HCT116 (cell line): ENCODE results near the gene ACER3. TPM values are rescaled to one million over a fixed set of nuclear protein-coding genes. Genes with fewer than 3 reads are reported as not detected.

Source experiments
- ATAC-seq: fragments of 200-7000 bp; cut with Tn5 transposase; 2 replicates; pipeline ENCODE4 v1.9.1; 2020; ENCODE audit warnings: mild to moderate bottlenecking, moderate library complexity
- BruUV-seq: library from RNA; stranded (reverse); fragments of 400-500 nt; replicated peaks from 2 replicates; lab custom pipeline; 2021; lab: Mats Ljungman, UMichigan
- CTCF ChIA-PET: fragments of 300-600 bp; sonication (Branson Sonifier 250); formaldehyde crosslinking; loops from one replicate; lab custom pipeline; 2021; ENCODE audit warnings: antibody characterized with exemption; lab: Charles Lee
- POLR2A ChIA-PET: fragments of 300-600, 350-600 bp; sonication (Branson Sonifier 250); formaldehyde crosslinking; loops from one replicate; lab custom pipeline; 2021; ENCODE audit warnings: antibody characterized with exemption; lab: Charles Lee
- RAD21 ChIA-PET, 2 experiments: fragments of 300-600 bp; sonication (Branson Sonifier 250); formaldehyde crosslinking; loops; one replicate each; lab custom pipeline; 2023; ENCODE audit warnings: low total read pairs in 2 of 2; ENCODE audit not compliant: uncharacterized antibody in 2 of 2, unreplicated experiment in 2 of 2, low non-redundant PET in 1 of 2; lab: Charles Lee
- DNase-seq: peaks from one replicate; pipeline ENCODE4 v3.0.0-alpha.2; 2010; ENCODE audit warnings: low read depth, low spot score
- H2AFZ ChIP-seq: fragments of 200-600 bp; shearing (Covaris generic), sonication (generic); 2 replicates; pipeline ENCODE4 v1.6.1; 2017; ENCODE audit warnings: low read depth, mixed run types, mixed read lengths, antibody characterized with exemption, low read length; ENCODE audit not compliant: poor library complexity, severe bottlenecking
- H3K27ac ChIP-seq: 2 replicates; pipeline ENCODE4 v1.5.1; 2012; ENCODE audit warnings: low read depth, low read length
- H3K27me3 ChIP-seq: fragments of 200-600 bp; sonication (generic); 2 replicates; pipeline ENCODE4 v1.6.1; 2016; ENCODE audit warnings: mixed run types, low read length, mixed read lengths; ENCODE audit not compliant: insufficient read depth
- H3K36me3 ChIP-seq, 2 experiments: fragments of 200-500 bp in 1 of 2; fragments of 200-600 bp in 1 of 2; sonication (Bioruptor generic) in 1 of 2; sonication (generic) in 1 of 2; 2 replicates each; pipeline versions ENCODE4 v1.5.1 to v1.6.1; 2014 to 2016; ENCODE audit warnings: low read length in 2 of 2, inconsistent platforms in 1 of 2, mixed read lengths in 1 of 2, mixed run types in 1 of 2; ENCODE audit not compliant: insufficient read depth in 2 of 2, control insufficient read depth in 1 of 2
- H3K4me1 ChIP-seq, 2 experiments: fragments of 200-600 bp in 1 of 2; sonication (generic) in 1 of 2; 2 replicates each; pipeline versions ENCODE4 v1.5.1 to v1.6.1; 2012 to 2017; ENCODE audit warnings: low read length in 2 of 2, inconsistent platforms in 1 of 2, mild to moderate bottlenecking in 1 of 2, mixed read lengths in 1 of 2, mixed run types in 1 of 2, moderate library complexity in 1 of 2; ENCODE audit not compliant: insufficient read depth in 2 of 2, control insufficient read depth in 1 of 2
- H3K4me2 ChIP-seq: fragments of 200-600 bp; sonication (generic); 2 replicates; pipeline ENCODE4 v1.6.1; 2017; ENCODE audit warnings: mixed run types, low read length, mixed read lengths
- H3K4me3 ChIP-seq, 2 experiments: fragments of 200-600 bp in 1 of 2; sonication (generic) in 1 of 2; replicated peaks in 1 of 2; 2 replicates each; pipeline ENCODE4 v1.5.1; 2011 to 2016; ENCODE audit warnings: low read length in 2 of 2, control low read depth in 1 of 2, low read depth in 1 of 2, mild to moderate bottlenecking in 1 of 2, mixed read lengths in 1 of 2, mixed run types in 1 of 2
- H3K79me2 ChIP-seq: fragments of 200-600 bp; sonication (generic); 2 replicates; pipeline ENCODE4 v1.6.1; 2017; ENCODE audit warnings: mild to moderate bottlenecking, mixed run types, low read length, moderate library complexity, mixed read lengths; ENCODE audit not compliant: insufficient read depth
- H3K9ac ChIP-seq: fragments of 200-600 bp; sonication (generic); 2 replicates; pipeline ENCODE4 v1.6.1; 2016; ENCODE audit warnings: low read length, mixed read lengths
- H3K9me2 ChIP-seq: fragments of 200-600 bp; sonication (generic), shearing (Covaris generic); 2 replicates; pipeline ENCODE4 v1.6.1; 2017; ENCODE audit warnings: mixed run types, mild to moderate bottlenecking, moderate library complexity; ENCODE audit not compliant: insufficient read depth
- H3K9me3 ChIP-seq, 2 experiments: fragments of 200-500 bp in 1 of 2; fragments of 200-600 bp in 1 of 2; sonication (Bioruptor generic) in 1 of 2; sonication (generic) in 1 of 2; 2 replicates each; pipeline ENCODE4 v1.6.1; 2014 to 2017; ENCODE audit warnings: low read length in 2 of 2, mixed read lengths in 2 of 2, inconsistent platforms in 1 of 2, low read depth in 1 of 2, mild to moderate bottlenecking in 1 of 2, mixed run types in 1 of 2, moderate library complexity in 1 of 2; ENCODE audit not compliant: control insufficient read depth in 1 of 2, insufficient read depth in 1 of 2
- H4K20me1 ChIP-seq: fragments of 200-600 bp; sonication (generic), shearing (Covaris generic); 2 replicates; pipeline ENCODE4 v1.6.1; 2017; ENCODE audit warnings: mixed run types, mild to moderate bottlenecking, moderate library complexity; ENCODE audit not compliant: insufficient read depth
- CEBPB ChIP-seq: IDR thresholded peaks from 2 replicates; pipeline ENCODE4 v1.6.1; 2012; ENCODE audit warnings: low read depth
- EGR1 ChIP-seq: IDR thresholded peaks from 2 replicates; pipeline ENCODE4 v1.6.1; 2012; ENCODE audit warnings: low read depth
- ELF1 ChIP-seq: IDR thresholded peaks from 2 replicates; pipeline ENCODE4 v1.6.1; 2012; ENCODE audit warnings: low read depth, borderline replicate concordance
- JUND ChIP-seq: IDR thresholded peaks from 2 replicates; pipeline ENCODE4 v1.6.1; 2012
- POLR2AphosphoS5 ChIP-seq: IDR thresholded peaks from 2 replicates; pipeline ENCODE4 v1.6.1; 2011; ENCODE audit warnings: mild to moderate bottlenecking, low read depth, low read length, moderate library complexity
- RAD21 ChIP-seq: IDR thresholded peaks from 2 replicates; pipeline ENCODE4 v1.6.1; 2012; ENCODE audit warnings: low read depth, mild to moderate bottlenecking
- SIN3A ChIP-seq: IDR thresholded peaks from 2 replicates; pipeline ENCODE4 v1.6.1; 2012; ENCODE audit warnings: low read depth
- SP1 ChIP-seq: IDR thresholded peaks from 2 replicates; pipeline ENCODE4 v1.6.1; 2012; ENCODE audit warnings: low read depth
- SRF ChIP-seq: IDR thresholded peaks from 2 replicates; pipeline ENCODE4 v1.6.1; 2012; ENCODE audit warnings: low read depth
- TCF7L2 ChIP-seq: IDR thresholded peaks from 2 replicates; pipeline ENCODE4 v1.7.0; 2011; ENCODE audit warnings: borderline replicate concordance, inconsistent platforms; ENCODE audit not compliant: insufficient read depth, insufficient read length; ENCODE audit errors: extremely low read depth
- YY1 ChIP-seq: IDR thresholded peaks from 2 replicates; pipeline ENCODE4 v1.6.1; 2011; ENCODE audit warnings: low read length, low read depth, moderate library complexity, mild to moderate bottlenecking; ENCODE audit not compliant: insufficient replicate concordance; ENCODE audit errors: extremely low read depth
- ZNF274 ChIP-seq: fragments of 200-500 bp; sonication (Bioruptor generic); IDR thresholded peaks from 2 replicates; pipeline ENCODE4 v1.6.1; 2014; ENCODE audit warnings: mild to moderate bottlenecking, low read depth, low read length, inconsistent platforms
- intact Hi-C: fragments of 100-400 bp; cut with micrococcal nuclease; formaldehyde crosslinking; loops from 2 replicates; pipeline ENCODE4 v1.10.0; 2022
- total RNA-seq: library from RNA; stranded (reverse); gene quantifications from one replicate; pipeline ENCODE4 v1.2.1, GENCODE V29; 2021; ENCODE audit not compliant: unreplicated experiment
- TF ChIP-seq, protein P1 (sequence below): IDR thresholded peaks from 2 replicates; pipeline ENCODE4 v1.6.1; 2011; ENCODE audit warnings: mild to moderate bottlenecking, low read length, moderate library complexity; ENCODE audit not compliant: insufficient replicate concordance; ENCODE audit errors: extremely low read depth

ACER3 gene
- total RNA-seq, 1 experiment from 2014 or later = 19.1 TPM

DNA sequence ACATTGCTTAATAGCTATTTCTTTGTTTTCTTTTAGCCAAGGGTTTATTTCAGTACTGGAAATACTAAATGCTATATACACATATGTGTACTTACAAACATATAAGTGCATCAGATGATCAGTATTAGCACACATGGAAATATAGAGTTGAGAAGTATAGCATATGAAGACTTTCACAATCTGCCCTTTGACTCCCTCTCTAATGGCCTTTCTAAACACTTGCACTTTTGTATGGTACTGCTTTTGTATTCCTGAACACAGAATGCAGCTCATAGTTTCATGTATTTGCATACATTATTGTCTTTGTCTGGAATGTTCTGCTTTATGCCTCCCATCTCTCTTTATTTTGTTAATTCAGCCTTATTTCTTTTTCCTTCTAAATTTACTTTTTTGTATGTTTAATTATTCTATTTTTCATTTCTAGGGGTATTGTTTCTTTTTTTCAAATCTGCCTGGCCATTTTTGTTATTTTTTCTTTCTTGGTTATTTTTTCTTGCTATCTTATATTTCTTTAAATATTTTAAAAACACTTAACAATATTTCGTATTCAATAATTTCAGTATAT lies 28.8 kb downstream of the ACER3 start (continued):
- no peak for TF ChIP-seq CEBPB
- no peak for TF ChIP-seq JUND
- TF ChIP-seq RAD21 = no peak
- no peak for TF ChIP-seq SRF
- TF ChIP-seq ZNF274 = no peak
- no peak for TF ChIP-seq SIN3A
- no peak for TF ChIP-seq YY1
- no peak for TF ChIP-seq TCF7L2
- no peak for TF ChIP-seq ELF1

DNA sequence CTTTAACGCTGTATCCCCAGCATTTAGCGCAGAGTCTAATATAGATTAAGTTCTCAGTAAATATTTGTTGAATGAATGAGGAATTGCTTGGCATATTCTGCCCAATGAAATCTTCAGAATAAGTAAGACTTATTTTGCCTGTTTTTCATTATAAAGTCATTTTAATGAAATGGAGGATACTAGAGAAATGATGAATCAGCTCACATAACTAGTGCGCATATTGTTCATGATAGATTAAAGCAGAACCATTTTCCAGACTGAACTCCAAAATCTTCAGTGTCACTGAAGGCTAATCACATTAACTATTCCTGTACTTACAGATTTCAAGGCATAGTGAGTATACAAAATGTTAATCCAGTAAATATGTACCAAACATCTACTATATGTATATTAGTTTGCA lies 29.6 kb downstream of the ACER3 start:
- Histone ChIP-seq H3K4me3 (no peak overlapping the region), H3K9me3 (no peaks in the 10 kb centered on the region), H3K36me3 (no peaks in the 10 kb centered on the region), H3K27ac (no peak overlapping the region), H3K27me3 (no peaks in the 10 kb centered on the region), H4K20me1 (no peaks in the 10 kb centered on the region; the same call in 1 of the 2 replicates), H3K9me2 (no peaks in the 10 kb centered on the region; the same call in 1 of the 2 replicates), H3K9ac (no peak overlapping the region), H3K79me2 (peaks cover 20% of the 10 kb centered on the region), H2AFZ (no peak overlapping the region), H3K4me2 (no peak overlapping the region), H3K4me1 (peaks cover 6 to 25% of the 10 kb centered on the region in 2 experiments)
- ChIA-PET POLR2A (no interaction called here), CTCF (no interaction called here), RAD21 (no interaction called here)
- DNase-seq = no peak
- no peak for TF ChIP-seq EGR1
- TF ChIP-seq ZNF274 = no peak
- no peak for TF ChIP-seq POLR2AphosphoS5
- TF ChIP-seq TCF7L2 = no peak
- TF ChIP-seq SP1 = no peak
- no peak for TF ChIP-seq SRF
- TF ChIP-seq, protein P1, sequence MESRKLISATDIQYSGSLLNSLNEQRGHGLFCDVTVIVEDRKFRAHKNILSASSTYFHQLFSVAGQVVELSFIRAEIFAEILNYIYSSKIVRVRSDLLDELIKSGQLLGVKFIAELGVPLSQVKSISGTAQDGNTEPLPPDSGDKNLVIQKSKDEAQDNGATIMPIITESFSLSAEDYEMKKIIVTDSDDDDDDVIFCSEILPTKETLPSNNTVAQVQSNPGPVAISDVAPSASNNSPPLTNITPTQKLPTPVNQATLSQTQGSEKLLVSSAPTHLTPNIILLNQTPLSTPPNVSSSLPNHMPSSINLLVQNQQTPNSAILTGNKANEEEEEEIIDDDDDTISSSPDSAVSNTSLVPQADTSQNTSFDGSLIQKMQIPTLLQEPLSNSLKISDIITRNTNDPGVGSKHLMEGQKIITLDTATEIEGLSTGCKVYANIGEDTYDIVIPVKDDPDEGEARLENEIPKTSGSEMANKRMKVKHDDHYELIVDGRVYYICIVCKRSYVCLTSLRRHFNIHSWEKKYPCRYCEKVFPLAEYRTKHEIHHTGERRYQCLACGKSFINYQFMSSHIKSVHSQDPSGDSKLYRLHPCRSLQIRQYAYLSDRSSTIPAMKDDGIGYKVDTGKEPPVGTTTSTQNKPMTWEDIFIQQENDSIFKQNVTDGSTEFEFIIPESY = no peak
- TF ChIP-seq JUND = no peak
- TF ChIP-seq SIN3A = no peak
- TF ChIP-seq YY1 = no peak
- ATAC-seq = no peak
- intact Hi-C loops = no loop called here
- no TSS peak for BruUV-seq
